SU-DHL-6 (cell line): Measurements from ENCODE around the gene OSBP2.

ENCODE experiments used
- CTCF ChIP-seq: fragments of 200-600 bp; sonication (generic); IDR thresholded peaks from one replicate; pipeline ENCODE4 v1.5.1; 2017; ENCODE audit warnings: antibody characterized with exemption, mild to moderate bottlenecking, low read length, moderate library complexity; ENCODE audit not compliant: insufficient read depth, poor library complexity, severe bottlenecking
- EZH2phosphoT487 ChIP-seq: fragments of 200-600 bp; sonication (generic), shearing (Covaris generic); conservative IDR thresholded peaks from 2 replicates; pipeline ENCODE4 v1.6.1; 2018; ENCODE audit warnings: mild to moderate bottlenecking, antibody characterized with exemption, low read length, moderate library complexity, mixed read lengths

GRCh38 chr22:30823015-30823370 is 128.3 kb downstream of the OSBP2 start:
- TF ChIP-seq CTCF (no peak), EZH2phosphoT487 (no peak)
